ENCODE results near the gene ACKR3. TPM values are rescaled to one million over a fixed set of nuclear protein-coding genes. Genes with fewer than 3 reads are reported as not detected.

ACKR3 gene
- total and polyA plus RNA-seq, 10 of the 15 experiments (the other 5 are each of a cell fraction or from before 2014, with no cell fraction given): 3.0 to 154 (median 6.4) TPM

- TF ChIP-seq E2F8 (IDR thresholded peaks at IDR 0.05; ENCODE audit: low read depth, partially characterized antibody) (no peak), BCLAF1 (IDR thresholded peaks at IDR 0.05) (no peak), PML (IDR thresholded peaks at IDR 0.05; ENCODE audit: low read length) (no peak), IRF4 (IDR thresholded peaks at IDR 0.05; ENCODE audit: low read depth, low read length) (peak; percentile 95), PRDM15 (CRISPR knock-in tag; IDR thresholded peaks at IDR 0.05) (no peak), USF1 (IDR thresholded peaks at IDR 0.05; ENCODE audit: borderline replicate concordance, extremely low read length, insufficient read depth, low read depth, low read length) (no peak), FOXM1 (IDR thresholded peaks at IDR 0.05; ENCODE audit: low read depth, low read length) (peak; percentile 92), LARP7 (IDR thresholded peaks at IDR 0.05) (no peak), RB1 (IDR thresholded peaks at IDR 0.05; ENCODE audit: borderline replicate concordance) (no peak), RCOR1 (conservative IDR thresholded peaks at IDR 0.05; ENCODE audit: low read depth, low read length) (no peak), POU2F2 (IDR thresholded peaks at IDR 0.05; ENCODE audit: borderline replicate concordance, low read depth, low read length) (peak; percentile 51; the same call in 1 of the 3 replicates), KDM1A (IDR thresholded peaks at IDR 0.05; ENCODE audit: borderline replicate concordance) (no peak), CBX5 (IDR thresholded peaks at IDR 0.05; ENCODE audit: low read depth) (0 out of 2 replicates have a peak, but pooled peaks have one; percentile 20), ETV6 (conservative IDR thresholded peaks at IDR 0.05 in 1 of 2, IDR thresholded peaks at IDR 0.05 in 1 of 2; ENCODE audit: borderline replicate concordance in 1 of 2, low read depth in 1 of 2) (peak in 1 of 2 experiments; percentile 94; a peak in 2 of 4 replicates)
- TF ChIP-seq, protein P1, sequence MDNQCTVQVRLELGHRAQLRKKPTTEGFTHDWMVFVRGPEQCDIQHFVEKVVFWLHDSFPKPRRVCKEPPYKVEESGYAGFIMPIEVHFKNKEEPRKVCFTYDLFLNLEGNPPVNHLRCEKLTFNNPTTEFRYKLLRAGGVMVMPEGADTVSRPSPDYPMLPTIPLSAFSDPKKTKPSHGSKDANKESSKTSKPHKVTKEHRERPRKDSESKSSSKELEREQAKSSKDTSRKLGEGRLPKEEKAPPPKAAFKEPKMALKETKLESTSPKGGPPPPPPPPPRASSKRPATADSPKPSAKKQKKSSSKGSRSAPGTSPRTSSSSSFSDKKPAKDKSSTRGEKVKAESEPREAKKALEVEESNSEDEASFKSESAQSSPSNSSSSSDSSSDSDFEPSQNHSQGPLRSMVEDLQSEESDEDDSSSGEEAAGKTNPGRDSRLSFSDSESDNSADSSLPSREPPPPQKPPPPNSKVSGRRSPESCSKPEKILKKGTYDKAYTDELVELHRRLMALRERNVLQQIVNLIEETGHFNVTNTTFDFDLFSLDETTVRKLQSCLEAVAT (IDR thresholded peaks at IDR 0.05): 0 out of 2 replicates have a peak, but pooled peaks have one; percentile 64
Observed at GRCh38 chr2:236558993-236559978, 10.3 kb upstream of the ACKR3 start (continued).
